H1 (cell line): ENCODE data around the gene TMEM204. TPM values are rescaled to one million over a fixed set of nuclear protein-coding genes. Genes with fewer than 3 reads are reported as not detected.

ENCODE experiments used
- CTCF ChIA-PET: fragments of 300-600 bp; sonication (Branson Sonifier 250); formaldehyde crosslinking; loops from one replicate; lab custom pipeline; 2021; ENCODE audit not compliant: partially characterized antibody; lab: Charles Lee
- POLR2A ChIA-PET: fragments of 300-600 bp; sonication (Branson Sonifier 250); formaldehyde crosslinking; loops from one replicate; lab custom pipeline; 2021; ENCODE audit warnings: inconsistent platforms; ENCODE audit not compliant: partially characterized antibody; lab: Charles Lee
- DNase-seq, 2 experiments: peaks; one replicate each; pipeline versions ENCODE4 v3.0.0 to v3.0.0-alpha.2; 2010 to 2022; ENCODE audit warnings: low spot score in 2 of 2, low read depth in 1 of 2, mixed read lengths in 1 of 2
- FAIRE-seq: peaks from 2 replicates; lab custom pipeline; 2011; peaks lifted over from hg19 to GRCh38; lab: Jason Lieb, UNC
- H2AFZ ChIP-seq: 2 replicates; pipeline ENCODE4 v1.8.1; 2012; ENCODE audit warnings: low read length, inconsistent platforms
- H2AK5ac ChIP-seq: 2 replicates; pipeline ENCODE4 v1.6.1; 2013; ENCODE audit warnings: low read depth, low read length
- H2BK120ac ChIP-seq: replicated peaks from 2 replicates; pipeline ENCODE3; 2013; ENCODE audit warnings: low read depth, low read length, inconsistent platforms
- H2BK12ac ChIP-seq: 2 replicates; pipeline ENCODE4 v1.6.1; 2013; ENCODE audit warnings: low read depth, low read length
- H2BK15ac ChIP-seq: 2 replicates; pipeline ENCODE4 v1.6.1; 2013; ENCODE audit warnings: low read length
- H2BK20ac ChIP-seq: 2 replicates; pipeline ENCODE4 v1.6.1; 2013; ENCODE audit warnings: low read length
- H2BK5ac ChIP-seq: 2 replicates; pipeline ENCODE4 v1.6.1; 2013; ENCODE audit warnings: low read depth, low read length
- H3K14ac ChIP-seq: 2 replicates; pipeline ENCODE4 v1.6.1; 2013; ENCODE audit warnings: inconsistent platforms; ENCODE audit not compliant: insufficient read length
- H3K18ac ChIP-seq: 2 replicates; pipeline ENCODE4 v1.6.1; 2013; ENCODE audit warnings: low read length; ENCODE audit errors: extremely low read depth
- H3K23ac ChIP-seq: 2 replicates; pipeline ENCODE4 v1.6.1; 2013; ENCODE audit warnings: inconsistent platforms; ENCODE audit not compliant: insufficient read length
- H3K23me2 ChIP-seq: 2 replicates; pipeline ENCODE4 v1.6.1; 2013; ENCODE audit warnings: low read depth, low read length
- H3K27ac ChIP-seq: 2 replicates; pipeline ENCODE4 v1.6.1; 2011; ENCODE audit warnings: low read depth, low read length, inconsistent platforms
- H3K27me3 ChIP-seq, 4 experiments: replicated peaks in 1 of 4; 1 replicate in 1 of 4; 2 replicates in 3 of 4; pipeline versions ENCODE4 v1.6.1 to v1.8.1; 2011 to 2013; ENCODE audit warnings: low read length in 3 of 4, mild to moderate bottlenecking in 3 of 4, inconsistent platforms in 2 of 4, mixed read lengths in 2 of 4, moderate library complexity in 1 of 4; ENCODE audit not compliant: control insufficient read depth in 3 of 4, insufficient read depth in 3 of 4; ENCODE audit errors: extremely low read depth in 1 of 4
- H3K36me3 ChIP-seq, 4 experiments: 2 replicates each; pipeline versions ENCODE4 v1.6.1 to v1.8.1; 2011 to 2013; ENCODE audit warnings: mild to moderate bottlenecking in 4 of 4, low read length in 3 of 4, moderate library complexity in 2 of 4, control low read depth in 1 of 4, inconsistent platforms in 1 of 4; ENCODE audit not compliant: insufficient read depth in 4 of 4, control insufficient read depth in 2 of 4
- H3K4ac ChIP-seq: replicated peaks from 2 replicates; pipeline ENCODE3; 2013; ENCODE audit warnings: low read length, low read depth, mixed read lengths, inconsistent platforms; ENCODE audit not compliant: insufficient read length
- H3K4me1 ChIP-seq, 4 experiments: replicated peaks in 1 of 4; 1 replicate in 1 of 4; 2 replicates in 3 of 4; pipeline versions ENCODE4 v1.6.1 to v1.8.1; 2011 to 2013; ENCODE audit warnings: low read length in 3 of 4, inconsistent platforms in 2 of 4, mixed read lengths in 1 of 4; ENCODE audit not compliant: insufficient read depth in 4 of 4, control insufficient read depth in 3 of 4
- H3K4me2 ChIP-seq, 2 experiments: 2 replicates each; pipeline versions ENCODE4 v1.6.1 to v1.8.1; 2011 to 2013; ENCODE audit warnings: low read depth in 2 of 2, low read length in 2 of 2, control low read depth in 1 of 2, inconsistent platforms in 1 of 2, mild to moderate bottlenecking in 1 of 2; ENCODE audit not compliant: insufficient read depth in 1 of 2
- H3K4me3 ChIP-seq, 4 experiments: fragments of 200-600, 300-600 bp in 1 of 4; sonication (generic), shearing (Covaris generic), sonication (Bioruptor Twin) in 1 of 4; 2 replicates each; pipeline versions ENCODE4 v1.5.1 to v1.8.1; 2011 to 2016; ENCODE audit warnings: low read length in 4 of 4, low read depth in 3 of 4, control low read depth in 2 of 4, inconsistent platforms in 2 of 4, mild to moderate bottlenecking in 2 of 4, mixed read lengths in 1 of 4, moderate library complexity in 1 of 4; ENCODE audit not compliant: insufficient read depth in 2 of 4; ENCODE audit errors: extremely low read depth in 1 of 4
- H3K56ac ChIP-seq: replicated peaks from 2 replicates; pipeline ENCODE3; 2013; ENCODE audit warnings: low read depth, mild to moderate bottlenecking, mixed read lengths, low read length, inconsistent platforms; ENCODE audit not compliant: insufficient read length
- H3K79me1 ChIP-seq: 2 replicates; pipeline ENCODE4 v1.6.1; 2013; ENCODE audit warnings: low read depth, low read length, control low read depth
- H3K79me2 ChIP-seq, 2 experiments: 2 replicates each; pipeline versions ENCODE4 v1.6.1 to v1.8.1; 2012 to 2013; ENCODE audit warnings: low read length in 2 of 2, mild to moderate bottlenecking in 2 of 2, inconsistent platforms in 1 of 2; ENCODE audit not compliant: insufficient read depth in 2 of 2, control insufficient read depth in 1 of 2
- H3K9ac ChIP-seq, 4 experiments: replicated peaks in 1 of 4; 1 replicate in 1 of 4; 2 replicates in 3 of 4; pipeline versions ENCODE4 v1.6.1 to v1.8.1; 2011 to 2013; ENCODE audit warnings: low read depth in 3 of 4, low read length in 3 of 4, control low read depth in 2 of 4, mild to moderate bottlenecking in 2 of 4, moderate library complexity in 2 of 4, inconsistent platforms in 1 of 4; ENCODE audit errors: extremely low read depth in 1 of 4
- H3K9me3 ChIP-seq, 2 experiments: 2 replicates each; pipeline versions ENCODE4 v1.6.1 to v1.8.1; 2012 to 2013; ENCODE audit warnings: mild to moderate bottlenecking in 2 of 2, moderate library complexity in 2 of 2, control low read depth in 1 of 2, inconsistent platforms in 1 of 2, low read depth in 1 of 2, low read length in 1 of 2, mixed read lengths in 1 of 2; ENCODE audit not compliant: insufficient read depth in 2 of 2
- H4K20me1 ChIP-seq, 2 experiments: replicated peaks in 1 of 2; 2 replicates each; pipeline versions ENCODE3 to v1.8.1; 2011 to 2013; ENCODE audit warnings: inconsistent platforms in 2 of 2, low read length in 2 of 2, mild to moderate bottlenecking in 1 of 2; ENCODE audit not compliant: insufficient read depth in 2 of 2, control insufficient read depth in 1 of 2
- H4K5ac ChIP-seq: 2 replicates; pipeline ENCODE4 v1.6.1; 2013; ENCODE audit warnings: low read length, low read depth, mixed read lengths, inconsistent platforms; ENCODE audit not compliant: insufficient read length
- H4K8ac ChIP-seq: 2 replicates; pipeline ENCODE4 v1.8.0; 2013; ENCODE audit warnings: mild to moderate bottlenecking, moderate library complexity, low read length, inconsistent platforms; ENCODE audit not compliant: insufficient read depth; ENCODE audit errors: extremely low read depth
- H4K91ac ChIP-seq: replicated peaks from 2 replicates; pipeline ENCODE3; 2013; ENCODE audit warnings: low read length, mixed read lengths, inconsistent platforms; ENCODE audit not compliant: insufficient read length
- CHD1 ChIP-seq: IDR thresholded peaks from 2 replicates; pipeline ENCODE4 v1.6.1; 2012; ENCODE audit warnings: low read depth, low read length, improper control_type of control experiment
- GTF2F1 ChIP-seq: IDR thresholded peaks from 2 replicates; pipeline ENCODE4 v1.6.1; 2012; ENCODE audit warnings: low read depth, low read length, improper control_type of control experiment, borderline replicate concordance
- JUN ChIP-seq: IDR thresholded peaks from 2 replicates; pipeline ENCODE4 v1.6.1; 2011; ENCODE audit warnings: low read depth, mild to moderate bottlenecking, improper control_type of control experiment, low read length
- TAF7 ChIP-seq: optimal IDR thresholded peaks from 2 replicates; pipeline ENCODE3; 2011; ENCODE audit warnings: low read depth, mild to moderate bottlenecking, inconsistent platforms, low read length, moderate library complexity, borderline replicate concordance
- WGBS, 2 experiments: shearing (Covaris generic) in 1 of 2; methylation state at CpG; one replicate each; pipeline versions ENCODE4 v1.1.6 to v1.1.7; 2013 to 2015; ENCODE audit warnings: low lambda C conversion rate in 2 of 2, mixed read lengths in 2 of 2, inconsistent platforms in 1 of 2, low coverage in 1 of 2, missing lambda C conversion rate in 1 of 2; ENCODE audit not compliant: insufficient replicate concordance in 2 of 2, insufficient coverage in 1 of 2, insufficient read length in 1 of 2; ENCODE audit errors: extremely low coverage in 1 of 2, missing lambda C conversion rate in 1 of 2; 5-methylcytosine and 5-hydroxymethylcytosine counted together
- polyA plus RNA-seq, 7 experiments: library from polyadenylated mRNA; depleted of rRNA in 3 of 7; stranded (reverse) in 5 of 7; unstranded in 2 of 7; fragments of >200 nt in 5 of 7; fragments of 200-250 nt in 2 of 7; gene quantifications; 1 replicate in 5 of 7; 2 replicates in 1 of 7; 4 replicates in 1 of 7; pipeline versions ENCODE4 v1.2.1 to v1.2.3, GENCODE V29; 2011 to 2013; ENCODE audit warnings: missing spikeins in 2 of 7, mixed read lengths in 2 of 7
- total RNA-seq: library from RNA; stranded (reverse); fragmentation: NEBNext Ultra II Directional; extraction: Animal tissue kit (Norgen Biotek cat#: 25700); gene quantifications from 2 replicates; pipeline ENCODE4 v1.2.1, GENCODE V29; 2021

TMEM204 gene
- total and polyA plus RNA-seq, 2 of the 8 experiments (the other 6 are each of a cell fraction or from before 2014, with no cell fraction given): not detected

GRCh38 chr16:1553946-1554825, 20.7 kb downstream of the TMEM204 start:
- Histone ChIP-seq H2BK15ac (no peak overlapping the region), H3K27ac (no peak overlapping the region), H3K4me1 (peaks cover 0 to 3% (median 0%) of the 10 kb centered on the region in 4 experiments; a peak in 1 of 7 replicates), H3K23me2 (no peaks in the 10 kb centered on the region), H2AFZ (no peak overlapping the region), H3K4ac (no peak overlapping the region), H3K4me2 (no peak overlapping the region), H2BK120ac (no peak overlapping the region), H4K20me1 (peaks cover 1 to 3% of the 10 kb centered on the region in 2 experiments), H3K9ac (no peak overlapping the region), H3K23ac (no peak overlapping the region), H3K79me1 (no peaks in the 10 kb centered on the region; the same call in 1 of the 2 replicates), H3K18ac (no peak overlapping the region), H4K8ac (no peak overlapping the region), H4K5ac (no peak overlapping the region), H3K56ac (no peak overlapping the region), H3K36me3 (peaks cover 0 to 7% (median 4%) of the 10 kb centered on the region in 4 experiments; a peak in 4 of 8 replicates)
- CTCF ChIA-PET: no interaction called here
- no peak for FAIRE-seq
- WGBS, 2 experiments: 89% methylated on average over 19 of the region's 19 CpGs; no CpG with 5 or more reads in 1 of the 2 experiments
- no peak for TF ChIP-seq CHD1
- TF ChIP-seq GTF2F1: no peak
- TF ChIP-seq JUN: no peak
- no peak for TF ChIP-seq TAF7
- TF ChIP-seq, all 59 proteins: peak for 0
- no peaks in the 10 kb centered on the region for H3K9me3 ChIP-seq
- no peak for DNase-seq
- H2BK20ac ChIP-seq: no peak overlapping the region
- no peak overlapping the region for H2AK5ac ChIP-seq
- POLR2A ChIA-PET: no interaction called here
- no peak overlapping the region for H3K4me3 ChIP-seq
- no peak overlapping the region for H4K91ac ChIP-seq
- H3K79me2 ChIP-seq: no peaks in the 10 kb centered on the region
- H2BK5ac ChIP-seq: no peak overlapping the region
- H3K14ac ChIP-seq: no peak overlapping the region
- H2BK12ac ChIP-seq: no peak overlapping the region
- H3K27me3 ChIP-seq: no peaks in the 10 kb centered on the region
